K562 (cell line): ENCODE results near the gene MVK. TPM values are rescaled to one million over a fixed set of nuclear protein-coding genes. Genes with fewer than 3 reads are reported as not detected.

ENCODE experiments used
- MCM5 ChIP-seq: fragments of 450-650 bp; IDR thresholded peaks from 2 replicates; pipeline ENCODE4 v1.6.1; 2016; ENCODE audit warnings: low read depth
- RBM34 ChIP-seq: fragments of 200-400 bp; formaldehyde crosslinking; IDR thresholded peaks from 2 replicates; pipeline ENCODE4 v1.6.1; 2018; ENCODE audit warnings: low read length, borderline replicate concordance; ENCODE audit not compliant: insufficient read depth
- ZNF507 ChIP-seq: conservative IDR thresholded peaks from 2 replicates; pipeline ENCODE4 v1.6.1; 2017; ENCODE audit warnings: missing genetic modification characterization, missing compliant biosample characterization
- polyA plus RNA-seq, 8 experiments: library from polyadenylated mRNA; depleted of rRNA in 4 of 8; stranded (reverse) in 5 of 8; unstranded in 3 of 8; fragments of >200 nt; fragmentation: Nextera tagmentation in 2 of 8; fragmentation: Illumina TruSeq in 1 of 8; extraction: Ambion mirVana in 2 of 8; extraction: Trizol in 1 of 8; gene quantifications; 2 replicates each; pipeline versions ENCODE4 v1.2.1 to v1.2.3, GENCODE V29; 2011 to 2014; ENCODE audit warnings: inconsistent platforms in 1 of 8, missing spikeins in 1 of 8
- total RNA-seq, 7 experiments: library from RNA; depleted of rRNA in 6 of 7; stranded (reverse); fragments of >200 nt in 6 of 7; fragmentation: Illumina TruSeq in 2 of 7; extraction: Trizol in 2 of 7; gene quantifications; 2 replicates each; pipeline versions ENCODE4 v1.2.1 to v1.2.3, GENCODE V29; 2011 to 2021; ENCODE audit warnings: low replicate concordance in 1 of 7
- TF ChIP-seq, protein P1 (sequence below): fragments of 450-650 bp; IDR thresholded peaks from 2 replicates; pipeline ENCODE4 v1.6.1; 2016; ENCODE audit warnings: mild to moderate bottlenecking, moderate library complexity

MVK gene
- total and polyA plus RNA-seq, 9 of the 15 experiments (the other 6 are each of a cell fraction or from before 2014, with no cell fraction given): 0.41 to 33.6 (median 18.8) TPM

DNA sequence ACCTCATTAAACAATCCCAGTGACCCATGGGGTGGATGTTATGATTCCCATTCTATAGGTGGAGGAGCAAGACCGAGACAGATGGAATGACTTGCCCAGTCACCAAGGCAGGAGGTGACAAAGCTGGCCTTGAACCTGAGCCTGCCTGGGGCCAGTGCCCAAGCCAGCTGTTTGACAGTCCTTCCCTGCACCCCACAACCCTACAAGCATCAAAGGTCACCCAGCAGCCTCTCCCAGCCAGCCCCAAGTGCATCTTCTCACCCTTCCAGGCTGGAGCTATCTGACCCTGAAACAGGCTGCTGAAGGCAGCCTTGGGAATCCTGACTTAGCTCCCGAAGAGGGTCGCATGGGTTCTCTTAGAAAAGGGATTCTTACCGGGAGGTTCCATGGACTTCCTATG is 20.6 kb upstream of the MVK start (continued):
- TF ChIP-seq, protein P1, sequence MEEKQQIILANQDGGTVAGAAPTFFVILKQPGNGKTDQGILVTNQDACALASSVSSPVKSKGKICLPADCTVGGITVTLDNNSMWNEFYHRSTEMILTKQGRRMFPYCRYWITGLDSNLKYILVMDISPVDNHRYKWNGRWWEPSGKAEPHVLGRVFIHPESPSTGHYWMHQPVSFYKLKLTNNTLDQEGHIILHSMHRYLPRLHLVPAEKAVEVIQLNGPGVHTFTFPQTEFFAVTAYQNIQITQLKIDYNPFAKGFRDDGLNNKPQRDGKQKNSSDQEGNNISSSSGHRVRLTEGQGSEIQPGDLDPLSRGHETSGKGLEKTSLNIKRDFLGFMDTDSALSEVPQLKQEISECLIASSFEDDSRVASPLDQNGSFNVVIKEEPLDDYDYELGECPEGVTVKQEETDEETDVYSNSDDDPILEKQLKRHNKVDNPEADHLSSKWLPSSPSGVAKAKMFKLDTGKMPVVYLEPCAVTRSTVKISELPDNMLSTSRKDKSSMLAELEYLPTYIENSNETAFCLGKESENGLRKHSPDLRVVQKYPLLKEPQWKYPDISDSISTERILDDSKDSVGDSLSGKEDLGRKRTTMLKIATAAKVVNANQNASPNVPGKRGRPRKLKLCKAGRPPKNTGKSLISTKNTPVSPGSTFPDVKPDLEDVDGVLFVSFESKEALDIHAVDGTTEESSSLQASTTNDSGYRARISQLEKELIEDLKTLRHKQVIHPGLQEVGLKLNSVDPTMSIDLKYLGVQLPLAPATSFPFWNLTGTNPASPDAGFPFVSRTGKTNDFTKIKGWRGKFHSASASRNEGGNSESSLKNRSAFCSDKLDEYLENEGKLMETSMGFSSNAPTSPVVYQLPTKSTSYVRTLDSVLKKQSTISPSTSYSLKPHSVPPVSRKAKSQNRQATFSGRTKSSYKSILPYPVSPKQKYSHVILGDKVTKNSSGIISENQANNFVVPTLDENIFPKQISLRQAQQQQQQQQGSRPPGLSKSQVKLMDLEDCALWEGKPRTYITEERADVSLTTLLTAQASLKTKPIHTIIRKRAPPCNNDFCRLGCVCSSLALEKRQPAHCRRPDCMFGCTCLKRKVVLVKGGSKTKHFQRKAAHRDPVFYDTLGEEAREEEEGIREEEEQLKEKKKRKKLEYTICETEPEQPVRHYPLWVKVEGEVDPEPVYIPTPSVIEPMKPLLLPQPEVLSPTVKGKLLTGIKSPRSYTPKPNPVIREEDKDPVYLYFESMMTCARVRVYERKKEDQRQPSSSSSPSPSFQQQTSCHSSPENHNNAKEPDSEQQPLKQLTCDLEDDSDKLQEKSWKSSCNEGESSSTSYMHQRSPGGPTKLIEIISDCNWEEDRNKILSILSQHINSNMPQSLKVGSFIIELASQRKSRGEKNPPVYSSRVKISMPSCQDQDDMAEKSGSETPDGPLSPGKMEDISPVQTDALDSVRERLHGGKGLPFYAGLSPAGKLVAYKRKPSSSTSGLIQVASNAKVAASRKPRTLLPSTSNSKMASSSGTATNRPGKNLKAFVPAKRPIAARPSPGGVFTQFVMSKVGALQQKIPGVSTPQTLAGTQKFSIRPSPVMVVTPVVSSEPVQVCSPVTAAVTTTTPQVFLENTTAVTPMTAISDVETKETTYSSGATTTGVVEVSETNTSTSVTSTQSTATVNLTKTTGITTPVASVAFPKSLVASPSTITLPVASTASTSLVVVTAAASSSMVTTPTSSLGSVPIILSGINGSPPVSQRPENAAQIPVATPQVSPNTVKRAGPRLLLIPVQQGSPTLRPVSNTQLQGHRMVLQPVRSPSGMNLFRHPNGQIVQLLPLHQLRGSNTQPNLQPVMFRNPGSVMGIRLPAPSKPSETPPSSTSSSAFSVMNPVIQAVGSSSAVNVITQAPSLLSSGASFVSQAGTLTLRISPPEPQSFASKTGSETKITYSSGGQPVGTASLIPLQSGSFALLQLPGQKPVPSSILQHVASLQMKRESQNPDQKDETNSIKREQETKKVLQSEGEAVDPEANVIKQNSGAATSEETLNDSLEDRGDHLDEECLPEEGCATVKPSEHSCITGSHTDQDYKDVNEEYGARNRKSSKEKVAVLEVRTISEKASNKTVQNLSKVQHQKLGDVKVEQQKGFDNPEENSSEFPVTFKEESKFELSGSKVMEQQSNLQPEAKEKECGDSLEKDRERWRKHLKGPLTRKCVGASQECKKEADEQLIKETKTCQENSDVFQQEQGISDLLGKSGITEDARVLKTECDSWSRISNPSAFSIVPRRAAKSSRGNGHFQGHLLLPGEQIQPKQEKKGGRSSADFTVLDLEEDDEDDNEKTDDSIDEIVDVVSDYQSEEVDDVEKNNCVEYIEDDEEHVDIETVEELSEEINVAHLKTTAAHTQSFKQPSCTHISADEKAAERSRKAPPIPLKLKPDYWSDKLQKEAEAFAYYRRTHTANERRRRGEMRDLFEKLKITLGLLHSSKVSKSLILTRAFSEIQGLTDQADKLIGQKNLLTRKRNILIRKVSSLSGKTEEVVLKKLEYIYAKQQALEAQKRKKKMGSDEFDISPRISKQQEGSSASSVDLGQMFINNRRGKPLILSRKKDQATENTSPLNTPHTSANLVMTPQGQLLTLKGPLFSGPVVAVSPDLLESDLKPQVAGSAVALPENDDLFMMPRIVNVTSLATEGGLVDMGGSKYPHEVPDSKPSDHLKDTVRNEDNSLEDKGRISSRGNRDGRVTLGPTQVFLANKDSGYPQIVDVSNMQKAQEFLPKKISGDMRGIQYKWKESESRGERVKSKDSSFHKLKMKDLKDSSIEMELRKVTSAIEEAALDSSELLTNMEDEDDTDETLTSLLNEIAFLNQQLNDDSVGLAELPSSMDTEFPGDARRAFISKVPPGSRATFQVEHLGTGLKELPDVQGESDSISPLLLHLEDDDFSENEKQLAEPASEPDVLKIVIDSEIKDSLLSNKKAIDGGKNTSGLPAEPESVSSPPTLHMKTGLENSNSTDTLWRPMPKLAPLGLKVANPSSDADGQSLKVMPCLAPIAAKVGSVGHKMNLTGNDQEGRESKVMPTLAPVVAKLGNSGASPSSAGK: no peak
- TF ChIP-seq ZNF507 (tag): no peak
- TF ChIP-seq MCM5: no peak
- no peak for TF ChIP-seq RBM34
